Effector CD8-positive, alpha-beta T cell (primary cell): ENCODE results near the gene DDX11.
"Not testable (repeated sequence)": the region's sequence is repeated elsewhere in the genome, so short reads cannot be mapped to it uniquely, and the experiment has no call there.

Experiments
- DNase-seq: peaks from one replicate; lab custom pipeline; 2025; lab: John Stamatoyannopoulos, UW

DDX11 gene

GRCh38 chr12:31066196-31066595 lies 7.5 kb upstream of the DDX11 start:
- not testable (repeated sequence) for DNase-seq

GRCh38 chr12:31067656-31068055 lies 6.0 kb upstream of the DDX11 start:
- DNase-seq: not testable (repeated sequence)

- DNase-seq: not testable (repeated sequence)
Measured at GRCh38 chr12:31070971-31071740, 2.5 kb upstream of the DDX11 start.

- DNase-seq: not testable (repeated sequence)
Measured at GRCh38 chr12:31072962-31073361, 698 bp upstream of the DDX11 start.

- not testable (repeated sequence) for DNase-seq
Measured at GRCh38 chr12:31074333-31074874, 744 bp downstream of the DDX11 start.

GRCh38 chr12:31076150-31076549 lies 2.5 kb downstream of the DDX11 start:
- DNase-seq: not testable (repeated sequence)

GRCh38 chr12:31077095-31077494 lies 3.4 kb downstream of the DDX11 start:
- DNase-seq: not testable (repeated sequence)

- DNase-seq: not testable (repeated sequence)
Measured at GRCh38 chr12:31077998-31078397, 4.3 kb downstream of the DDX11 start.

GRCh38 chr12:31079421-31079820 lies 5.8 kb downstream of the DDX11 start:
- not testable (repeated sequence) for DNase-seq

GRCh38 chr12:31080221-31080620 lies 6.6 kb downstream of the DDX11 start:
- DNase-seq: not testable (repeated sequence)

GRCh38 chr12:31081274-31081673 lies 7.6 kb downstream of the DDX11 start:
- not testable (repeated sequence) for DNase-seq

GRCh38 chr12:31084241-31084640 lies 10.6 kb downstream of the DDX11 start:
- not testable (repeated sequence) for DNase-seq

GRCh38 chr12:31086032-31086431 lies 12.4 kb downstream of the DDX11 start:
- not testable (repeated sequence) for DNase-seq

GRCh38 chr12:31087486-31087885 lies 13.8 kb downstream of the DDX11 start:
- not testable (repeated sequence) for DNase-seq

- DNase-seq: not testable (repeated sequence)
Measured at GRCh38 chr12:31087956-31088355, 14.3 kb downstream of the DDX11 start.

- DNase-seq: no peak
Measured at GRCh38 chr12:31089072-31089471, 15.4 kb downstream of the DDX11 start.

GRCh38 chr12:31091629-31092028 lies 18.0 kb downstream of the DDX11 start:
- not testable (repeated sequence) for DNase-seq

- not testable (repeated sequence) for DNase-seq
Measured at GRCh38 chr12:31092718-31093117, 19.1 kb downstream of the DDX11 start.

GRCh38 chr12:31095080-31095860 lies 21.6 kb downstream of the DDX11 start:
- not testable (repeated sequence) for DNase-seq

- not testable (repeated sequence) for DNase-seq
Measured at GRCh38 chr12:31096251-31097065, 22.8 kb downstream of the DDX11 start.

GRCh38 chr12:31097819-31098218 lies 24.2 kb downstream of the DDX11 start:
- not testable (repeated sequence) for DNase-seq

- not testable (repeated sequence) for DNase-seq
Measured at GRCh38 chr12:31098363-31098762, 24.7 kb downstream of the DDX11 start.
